Cardiac fibroblast (primary cell): ENCODE measurements around the gene PRM1.

Experiments
- DNase-seq, 2 donors: peaks; one replicate each; pipeline versions ENCODE4 v3.0.0 to v3.0.0-alpha.2; 2010; ENCODE audit warnings: low read depth in 2 of 2
- H3K4me3 ChIP-seq, 2 donors: replicated peaks in 1 of 2; 1 replicate in 1 of 2; 2 replicates in 1 of 2; pipeline ENCODE4 v1.5.1; 2011; ENCODE audit warnings: low read depth in 2 of 2, low read length in 2 of 2, mild to moderate bottlenecking in 2 of 2, moderate library complexity in 1 of 2
- CTCF ChIP-seq: IDR thresholded peaks from one replicate; pipeline ENCODE4 v1.5.1; 2011; ENCODE audit warnings: low read depth, mild to moderate bottlenecking, low read length, inconsistent platforms

Gene PRM1, protein sequence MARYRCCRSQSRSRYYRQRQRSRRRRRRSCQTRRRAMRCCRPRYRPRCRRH

DNA sequence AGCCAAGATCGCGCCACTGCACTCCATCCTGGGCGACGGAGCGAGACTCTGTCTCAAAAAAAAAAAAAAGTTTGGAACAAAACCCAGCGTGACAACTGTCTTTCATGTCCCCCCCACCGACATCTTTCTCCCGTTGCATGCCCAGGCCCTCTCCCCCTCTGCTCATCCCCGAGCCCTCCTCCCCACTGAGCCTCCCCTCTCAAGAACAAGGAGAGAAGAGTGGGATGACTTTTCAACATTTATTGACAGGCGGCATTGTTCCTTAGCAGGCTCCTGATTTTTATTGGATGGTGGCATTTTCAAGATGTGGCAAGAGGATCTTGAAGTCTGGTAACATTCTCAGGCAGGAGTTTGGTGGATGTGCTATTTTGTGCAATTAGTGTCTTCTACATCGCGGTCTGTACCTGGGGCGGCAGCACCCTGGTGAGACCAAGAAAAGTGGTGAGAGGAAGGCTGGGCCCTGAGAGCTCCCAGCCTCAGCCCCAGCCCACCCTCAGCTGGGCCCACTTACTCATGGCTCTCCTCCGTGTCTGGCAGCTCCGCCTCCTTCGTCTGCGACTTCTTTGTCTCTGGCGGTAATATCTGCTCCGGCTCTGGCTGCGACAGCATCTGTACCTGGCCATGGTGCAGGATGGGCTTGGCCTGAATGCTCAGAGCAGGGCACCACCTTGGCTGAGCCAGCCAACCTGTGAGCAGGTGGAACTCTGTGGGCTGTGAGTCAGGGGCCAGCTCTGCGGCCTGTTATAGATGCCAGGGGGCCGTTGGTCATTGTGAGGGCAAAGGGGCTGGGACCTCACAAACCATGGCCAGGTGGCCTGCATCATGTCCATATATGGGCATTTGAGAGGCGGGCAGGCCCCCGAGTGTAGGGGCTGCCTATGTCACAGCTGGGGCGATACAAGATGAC is at the start of gene PRM1:
Gene PRM1, minus strand, starts transcription at position 715 of the 907 bp plus-strand sequence. Its CDS starts 92 bp downstream, at position 623.
- no peak for TF ChIP-seq CTCF
- no peak within 1 kb of the TSS for H3K4me3 ChIP-seq
- DNase-seq: no peak

GRCh38 chr16:11330526-11331237 is 49.6 kb upstream of the PRM1 start:
- no peak for DNase-seq
- no peak for TF ChIP-seq CTCF
- H3K4me3 ChIP-seq: no peak overlapping the region

DNA sequence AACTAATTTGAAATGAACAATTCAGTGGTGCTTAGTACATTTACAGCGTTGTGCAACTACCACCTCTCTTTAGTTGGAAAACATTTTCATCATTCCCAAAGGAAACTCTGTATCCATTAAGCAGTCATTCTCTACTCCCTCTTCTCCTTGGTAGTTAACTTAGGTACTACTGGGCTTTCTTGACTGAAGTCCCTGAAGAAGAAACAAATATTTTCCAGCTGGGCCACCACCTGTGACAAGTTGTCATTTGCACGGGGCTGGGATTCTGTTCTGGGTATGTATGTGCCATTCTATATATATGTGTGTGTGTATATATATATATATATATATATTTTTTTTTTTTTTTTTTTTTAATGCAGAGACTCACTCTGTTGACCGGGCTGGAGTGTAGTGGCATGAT is 48.8 kb upstream of the PRM1 start:
- no peak for TF ChIP-seq CTCF

GRCh38 chr16:11329071-11329491 is 48.0 kb upstream of the PRM1 start:
- DNase-seq: peak in 1 of 2 donors; percentile 49
- peak overlapping the region in 1 of 2 donors; percentile 22 for H3K4me3 ChIP-seq
- no peak for TF ChIP-seq CTCF

More for the DNA sequence above, 48.8 kb upstream of the PRM1 start:
- DNase-seq: no peak
- no peak overlapping the region for H3K4me3 ChIP-seq

GRCh38 chr16:11328172-11329070 is 47.3 kb upstream of the PRM1 start:
- TF ChIP-seq CTCF: no peak
- DNase-seq: peak; percentile 97 to 98
- H3K4me3 ChIP-seq: peak overlapping the region in 1 of 2 donors; percentile 22
